Stimulated activated naive CD8-positive, alpha-beta T cell treated with anti-CD3 and anti-CD28 coated beads, Interleukin-15, amount 100 ng/mL, for 72 hours (primary cell): ENCODE measurements around the gene SLC24A4.
A peak's percentile ranks its signal among the peaks of the same experiment; 100 is the strongest.

ENCODE experiments used
- ATAC-seq: fragments of 150-1000 bp; cut with Tn5 transposase; 2 replicates; pipeline ENCODE4 v1.10.0; 2021; ENCODE audit warnings: mild to moderate bottlenecking, moderate library complexity
- DNase-seq, 2 donors: peaks; one replicate each; pipeline ENCODE4 v3.0.0; 2021 to 2022
- H3K27ac Mint-ChIP-seq, 2 donors: one replicate each; pipeline ENCODE4 v1.8.0; 2022; ENCODE audit warnings: mild to moderate bottlenecking in 2 of 2, mixed read lengths in 2 of 2, moderate library complexity in 2 of 2
- H3K27me3 Mint-ChIP-seq: one replicate; pipeline ENCODE4 v1.8.0; 2022; ENCODE audit warnings: mixed read lengths
- H3K4me1 Mint-ChIP-seq: one replicate; pipeline ENCODE4 v1.8.0; 2022; ENCODE audit warnings: mild to moderate bottlenecking, mixed read lengths
- H3K4me3 Mint-ChIP-seq, 2 donors: one replicate each; pipeline ENCODE4 v1.8.0; 2022; ENCODE audit warnings: mild to moderate bottlenecking in 2 of 2, mixed read lengths in 2 of 2, moderate library complexity in 1 of 2
- H3K9me3 Mint-ChIP-seq, 2 donors: one replicate each; pipeline ENCODE4 v1.8.0; 2022; ENCODE audit warnings: mixed read lengths in 2 of 2

Gene SLC24A4

GRCh38 chr14:92473261-92473968 lies 150.4 kb downstream of the SLC24A4 start:
- no peaks in the 10 kb centered on the region for H3K27me3 Mint-ChIP-seq
- no peak for ATAC-seq
- H3K9me3 Mint-ChIP-seq = peaks cover 8 to 10% of the 10 kb centered on the region in 2 donors

DNA sequence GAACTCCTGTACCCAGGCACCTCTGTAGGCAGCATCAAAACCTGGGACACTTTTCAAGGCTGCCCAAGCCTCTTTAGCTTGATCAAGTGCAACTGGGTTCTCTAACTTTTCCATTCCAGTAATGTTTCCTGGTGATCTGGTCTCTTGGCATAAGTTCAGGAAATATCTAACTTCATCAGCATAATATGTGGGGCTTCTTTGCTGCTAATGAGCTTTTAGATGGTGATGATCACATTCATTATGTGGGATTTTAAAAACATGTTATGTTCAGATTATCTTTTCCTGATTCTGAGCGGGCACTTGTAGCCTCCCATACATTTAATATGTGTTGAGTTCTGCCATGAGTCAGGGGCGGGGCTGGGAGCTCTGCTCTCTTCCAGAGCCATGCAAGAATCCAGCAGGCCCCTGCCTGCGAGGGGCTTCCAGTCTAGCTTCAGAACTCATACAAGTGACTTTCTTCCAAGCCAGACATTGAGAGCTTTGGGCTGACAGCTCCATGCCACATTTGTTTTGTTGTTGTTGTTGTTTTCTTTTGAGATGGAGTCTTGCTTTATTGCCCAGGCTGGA lies 151.1 kb downstream of the SLC24A4 start:
- Mint-ChIP-seq H3K4me3 (no peak overlapping the region), H3K27me3 (no peaks in the 10 kb centered on the region), H3K27ac (peak overlapping the region in 1 of 2 donors; percentile 12), H3K9me3 (peaks cover 8 to 10% of the 10 kb centered on the region in 2 donors), H3K4me1 (peaks cover 23% of the 10 kb centered on the region)
- no peak for DNase-seq
- ATAC-seq = no peak

More at GRCh38 chr14:92473261-92473968, 150.4 kb downstream of the SLC24A4 start:
- Mint-ChIP-seq H3K27ac (no peak overlapping the region), H3K4me1 (peaks cover 23% of the 10 kb centered on the region), H3K4me3 (no peak overlapping the region)
- DNase-seq = no peak

DNA sequence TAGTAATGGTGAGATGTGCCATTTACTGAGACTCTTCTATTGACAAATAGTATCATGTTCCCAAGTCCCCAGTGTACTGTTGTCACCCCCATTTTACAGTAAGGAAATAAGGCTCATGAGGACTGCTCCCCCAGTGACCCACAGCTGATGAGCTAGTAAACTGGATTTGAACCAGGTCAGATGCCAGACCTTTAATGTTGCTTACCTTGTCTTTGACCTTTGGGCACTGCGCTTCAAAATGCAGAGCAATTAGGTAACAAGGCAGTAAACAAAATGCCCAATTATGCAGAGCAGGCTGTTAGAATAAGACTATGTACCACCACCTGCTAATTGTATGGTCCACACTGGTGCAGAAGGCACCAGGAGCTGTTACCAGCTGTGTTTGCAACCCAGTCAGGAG lies 152.1 kb downstream of the SLC24A4 start:
- Mint-ChIP-seq H3K4me3 (no peak overlapping the region), H3K27me3 (no peaks in the 10 kb centered on the region), H3K27ac (peak overlapping the region in 1 of 2 donors; percentile 8), H3K9me3 (peaks cover 3 to 4% of the 10 kb centered on the region in 2 donors), H3K4me1 (peaks cover 23% of the 10 kb centered on the region)
- ATAC-seq (no peak), DNase-seq (no peak)

GRCh38 chr14:92475451-92476187 lies 152.7 kb downstream of the SLC24A4 start:
- Mint-ChIP-seq H3K27me3 (no peaks in the 10 kb centered on the region), H3K27ac (no peak overlapping the region), H3K4me1 (peaks cover 23% of the 10 kb centered on the region), H3K9me3 (peaks cover 0 to 1% of the 10 kb centered on the region in 2 donors), H3K4me3 (no peak overlapping the region)
- no peak for ATAC-seq
- DNase-seq = no peak

- H3K27me3 Mint-ChIP-seq = peaks cover 9% of the 10 kb centered on the region
- no peak overlapping the region for H3K4me3 Mint-ChIP-seq
- H3K27ac Mint-ChIP-seq = no peak overlapping the region
- DNase-seq = no peak
- H3K9me3 Mint-ChIP-seq = peaks cover 0 to 5% of the 10 kb centered on the region in 2 donors
- no peak for ATAC-seq
- H3K4me1 Mint-ChIP-seq = peaks cover 2% of the 10 kb centered on the region
Observed at GRCh38 chr14:92480856-92481255, 157.9 kb downstream of the SLC24A4 start.

DNA sequence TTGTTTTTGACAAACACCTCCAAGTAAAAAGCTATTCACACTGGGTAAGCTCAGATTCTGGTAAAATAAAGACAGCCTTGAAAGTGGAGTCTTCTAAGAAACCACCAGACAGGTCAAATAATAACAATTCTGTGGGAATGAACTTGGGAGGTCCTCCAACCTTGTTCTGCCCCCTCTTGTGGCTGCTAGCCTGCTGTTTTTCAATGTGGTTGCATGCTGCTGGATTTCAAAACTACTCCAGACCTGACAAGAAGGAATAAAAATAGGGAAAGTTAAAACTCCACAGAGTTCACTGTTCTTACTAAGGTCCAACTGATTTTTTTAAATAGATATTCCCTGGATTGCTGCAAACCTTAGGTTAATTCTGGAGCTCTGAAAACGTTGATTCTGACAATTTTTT lies 158.4 kb downstream of the SLC24A4 start:
- ATAC-seq (no peak), DNase-seq (no peak)
- Mint-ChIP-seq H3K4me1 (no peaks in the 10 kb centered on the region), H3K9me3 (peaks cover 0 to 5% of the 10 kb centered on the region in 2 donors), H3K27me3 (peaks cover 9% of the 10 kb centered on the region), H3K27ac (no peak overlapping the region), H3K4me3 (no peak overlapping the region)

GRCh38 chr14:92481811-92482555 lies 159.0 kb downstream of the SLC24A4 start:
- Mint-ChIP-seq H3K27me3 (peaks cover 9% of the 10 kb centered on the region), H3K4me3 (no peak overlapping the region), H3K4me1 (peaks cover under 1% of the 10 kb centered on the region), H3K9me3 (peaks cover 0 to 5% of the 10 kb centered on the region in 2 donors), H3K27ac (no peak overlapping the region)
- DNase-seq (no peak), ATAC-seq (no peak)

DNA sequence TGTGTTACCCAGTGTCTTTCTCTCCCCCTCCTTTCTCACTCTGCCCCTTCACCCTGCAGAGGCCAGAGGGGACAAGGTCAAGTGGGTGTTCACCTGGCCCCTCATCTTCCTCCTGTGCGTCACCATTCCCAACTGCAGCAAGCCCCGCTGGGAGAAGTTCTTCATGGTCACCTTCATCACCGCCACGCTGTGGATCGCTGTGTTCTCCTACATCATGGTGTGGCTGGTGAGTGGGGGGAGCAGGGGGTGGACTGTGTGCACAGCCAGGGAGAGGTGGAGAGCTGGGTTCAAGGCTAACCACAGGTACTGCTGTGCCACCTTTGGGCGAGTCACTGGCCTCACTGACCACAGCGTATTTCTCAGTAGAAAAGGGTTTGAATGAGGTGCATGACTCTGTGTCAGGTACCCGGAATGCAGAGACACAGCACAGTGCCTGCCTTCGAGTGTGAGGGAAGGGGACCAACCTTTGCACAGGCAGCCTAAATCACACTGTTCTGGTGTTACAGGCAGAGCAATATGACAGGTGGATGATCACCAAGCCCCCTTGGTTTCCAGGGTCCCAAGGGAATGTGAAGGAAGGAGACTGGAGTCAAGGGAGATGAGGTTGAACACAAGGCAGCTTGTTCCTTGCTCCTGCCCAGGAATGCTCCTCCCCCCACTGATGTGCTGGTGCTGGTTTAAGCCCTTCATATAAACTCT lies 159.8 kb downstream of the SLC24A4 start:
- Mint-ChIP-seq H3K27ac (no peak overlapping the region), H3K27me3 (peaks cover 9% of the 10 kb centered on the region)

DNA sequence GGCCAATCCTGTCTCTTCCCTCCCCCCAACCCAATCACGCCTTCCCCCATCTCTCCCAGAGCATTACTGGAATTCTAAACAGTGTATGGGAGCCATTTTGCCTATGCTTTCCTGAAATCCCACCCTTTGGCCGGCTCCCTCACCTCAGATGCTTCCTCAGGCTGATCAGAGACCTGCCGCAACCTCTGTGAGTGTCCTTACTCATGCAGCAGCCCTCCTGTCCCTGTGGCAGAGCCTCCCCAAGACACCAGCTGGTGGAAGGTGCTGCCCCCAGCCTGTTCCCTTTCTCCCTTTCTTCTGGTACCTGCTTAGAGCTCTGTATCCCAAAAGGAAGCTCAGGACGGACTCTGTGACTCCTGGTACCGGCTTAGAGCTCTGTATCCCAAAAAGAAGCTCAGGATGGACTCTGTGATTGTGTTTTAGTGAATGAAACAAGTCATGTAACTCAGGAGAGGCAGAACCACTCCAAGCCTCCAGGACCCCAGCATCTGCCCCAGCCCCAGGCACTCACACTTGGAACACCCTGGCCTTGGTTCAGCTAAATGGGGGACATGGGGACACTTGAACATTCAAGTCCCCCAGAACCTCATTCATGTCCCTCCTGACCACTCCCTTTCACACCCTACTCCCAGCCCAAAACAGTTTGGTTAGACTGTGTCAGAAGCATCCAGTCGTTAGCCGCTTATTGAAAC lies 161.3 kb downstream of the SLC24A4 start:
- H3K4me1 Mint-ChIP-seq = peaks cover 11% of the 10 kb centered on the region
- H3K9me3 Mint-ChIP-seq = peaks cover 0 to 5% of the 10 kb centered on the region in 2 donors
- DNase-seq (no peak), ATAC-seq (no peak)
- H3K4me3 Mint-ChIP-seq = no peak overlapping the region
- H3K27me3 Mint-ChIP-seq = peaks cover 9% of the 10 kb centered on the region
- peak overlapping the region in 1 of 2 donors; percentile 38 for H3K27ac Mint-ChIP-seq

More for the DNA sequence above, 159.8 kb downstream of the SLC24A4 start:
- ATAC-seq (no peak), DNase-seq (no peak)
- Mint-ChIP-seq H3K9me3 (peaks cover 0 to 5% of the 10 kb centered on the region in 2 donors), H3K4me3 (no peak overlapping the region), H3K4me1 (peaks cover 7% of the 10 kb centered on the region)

- no peaks in the 10 kb centered on the region for H3K9me3 Mint-ChIP-seq
- peaks cover 11% of the 10 kb centered on the region for H3K4me1 Mint-ChIP-seq
- peaks cover 9% of the 10 kb centered on the region for H3K27me3 Mint-ChIP-seq
- ATAC-seq = no peak
- H3K4me3 Mint-ChIP-seq = no peak overlapping the region
- no peak overlapping the region for H3K27ac Mint-ChIP-seq
- DNase-seq = no peak
Observed at GRCh38 chr14:92486881-92487280, 163.9 kb downstream of the SLC24A4 start.

DNA sequence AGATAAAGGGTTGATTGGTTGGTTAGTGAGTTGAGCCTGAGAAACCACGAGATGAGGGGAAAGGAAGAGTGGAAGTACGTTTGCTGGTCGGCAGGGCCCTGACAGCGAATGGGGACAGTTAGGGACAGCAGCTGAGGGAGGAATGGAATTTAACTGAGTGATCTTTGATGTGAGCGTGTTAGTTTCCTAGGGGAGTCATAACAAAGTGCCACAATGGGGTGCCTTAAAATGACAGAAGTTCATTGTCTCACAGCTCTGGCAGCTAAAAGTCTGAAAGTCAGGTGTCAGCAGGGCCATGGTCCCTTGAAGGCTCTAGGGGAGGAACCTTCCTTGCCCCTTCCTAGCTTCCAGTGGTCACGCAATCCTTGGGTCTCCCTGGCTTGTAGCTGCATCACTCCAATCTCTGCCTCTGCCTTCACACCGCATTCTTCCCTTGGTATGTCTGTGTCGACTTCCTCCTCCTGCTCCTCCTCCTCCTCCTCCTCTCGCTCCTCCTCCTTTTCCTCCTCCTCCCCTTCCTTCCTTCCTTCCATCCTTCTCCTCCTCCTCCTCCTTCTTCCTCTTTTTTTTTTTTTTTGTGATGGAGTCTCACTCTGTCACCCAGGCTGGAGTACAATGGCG lies 164.7 kb downstream of the SLC24A4 start:
- Mint-ChIP-seq H3K4me3 (no peak overlapping the region), H3K9me3 (no peaks in the 10 kb centered on the region), H3K4me1 (peaks cover 11% of the 10 kb centered on the region), H3K27me3 (peaks cover 9% of the 10 kb centered on the region), H3K27ac (no peak overlapping the region)
- no peak for ATAC-seq
- no peak for DNase-seq

DNA sequence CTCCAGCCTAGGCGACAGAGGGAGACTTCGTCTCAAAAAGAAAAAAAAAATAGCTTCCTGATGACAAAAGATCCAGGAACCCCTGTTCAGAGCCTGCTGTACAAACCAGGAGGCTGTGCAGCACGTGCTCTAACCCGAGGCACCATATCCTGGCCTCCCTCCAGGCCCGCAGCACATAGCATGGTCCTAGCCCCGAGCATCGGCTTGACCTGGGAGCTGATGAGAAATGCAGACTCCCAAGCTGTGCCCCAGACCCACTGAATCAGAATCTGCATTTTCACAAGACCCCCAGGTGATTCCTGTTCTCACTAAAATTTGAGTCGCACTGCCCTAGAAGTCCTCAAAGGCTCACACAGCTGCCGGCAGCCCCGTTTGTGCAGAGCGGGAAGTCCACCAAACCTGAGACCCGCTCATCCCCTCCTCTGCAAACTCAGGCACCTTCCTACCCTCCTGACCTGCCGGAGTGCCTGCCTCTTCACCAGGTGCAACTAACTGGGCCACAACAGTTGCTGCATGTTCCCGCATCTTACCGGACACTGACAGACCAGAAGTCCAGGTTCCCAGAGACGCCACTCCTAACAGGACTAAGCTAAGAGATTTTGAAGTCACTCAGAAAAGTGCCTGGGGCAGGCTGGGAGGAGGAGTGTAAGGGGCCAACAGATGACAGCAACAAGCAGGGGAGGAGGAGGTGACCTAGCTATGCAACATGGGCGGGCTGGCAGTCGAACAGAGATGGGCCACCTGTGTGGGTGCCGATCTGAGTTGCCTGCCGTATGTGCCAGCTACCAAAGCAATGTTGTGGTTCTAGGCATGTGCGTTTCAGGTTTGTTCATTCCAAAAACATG lies 166.7 kb downstream of the SLC24A4 start:
- H3K4me3 Mint-ChIP-seq = no peak overlapping the region
- ATAC-seq (no peak), DNase-seq (no peak)
- H3K27ac Mint-ChIP-seq = no peak overlapping the region
- H3K27me3 Mint-ChIP-seq = peaks cover under 1% of the 10 kb centered on the region
- H3K4me1 Mint-ChIP-seq = peaks cover 11% of the 10 kb centered on the region
- no peaks in the 10 kb centered on the region for H3K9me3 Mint-ChIP-seq

GRCh38 chr14:92490239-92490959 lies 167.4 kb downstream of the SLC24A4 start:
- H3K4me1 Mint-ChIP-seq = peaks cover 11% of the 10 kb centered on the region

More at GRCh38 chr14:92490239-92490959, 167.4 kb downstream of the SLC24A4 start:
- Mint-ChIP-seq H3K27me3 (no peaks in the 10 kb centered on the region), H3K27ac (no peak overlapping the region), H3K4me3 (no peak overlapping the region), H3K9me3 (no peaks in the 10 kb centered on the region)
- ATAC-seq (no peak), DNase-seq (no peak)
